Caco-2 (cell line): ENCODE data around the gene EVA1A. TPM values are rescaled to one million over a fixed set of nuclear protein-coding genes. Genes with fewer than 3 reads are reported as not detected.
"Not testable (repeated sequence)": the region's sequence is repeated elsewhere in the genome, so short reads cannot be mapped to it uniquely, and the experiment has no call there.

Experiments used
- BruUV-seq: library from RNA; stranded (reverse); fragments of 400-500 nt; replicated peaks from 2 replicates; lab custom pipeline; 2021; lab: Mats Ljungman, UMichigan
- CTCF ChIA-PET: fragments of 300-600 bp; sonication (Branson Sonifier 250); formaldehyde crosslinking; loops from one replicate; lab custom pipeline; 2022; ENCODE audit warnings: antibody characterized with exemption; lab: Charles Lee
- POLR2A ChIA-PET: fragments of 300-600 bp; sonication (Branson Sonifier 250); formaldehyde crosslinking; loops from one replicate; lab custom pipeline; 2022; ENCODE audit warnings: antibody characterized with exemption; lab: Charles Lee
- DNase-seq, 2 experiments: peaks; one replicate each; pipeline versions ENCODE4 v3.0.0 to v3.0.0-alpha.2; 2020 to 2022
- H3K27me3 ChIP-seq: replicated peaks from 2 replicates; pipeline ENCODE4 v1.6.0; 2011; ENCODE audit warnings: low read length; ENCODE audit not compliant: control insufficient read depth, insufficient read depth
- H3K36me3 ChIP-seq: 2 replicates; pipeline ENCODE4 v1.5.1; 2011; ENCODE audit warnings: low read length; ENCODE audit not compliant: control insufficient read depth, insufficient read depth
- H3K4me1 ChIP-seq: fragments of 250-450 bp; sonication (Bioruptor Pico); 2 replicates; pipeline ENCODE4 v1.5.1; 2020; ENCODE audit warnings: mild to moderate bottlenecking
- H3K4me3 ChIP-seq: 2 replicates; pipeline ENCODE4 v1.5.1; 2011; ENCODE audit warnings: low read depth, mild to moderate bottlenecking, control low read depth, low read length
- H3K9me3 ChIP-seq: fragments of 250-450 bp; sonication (Bioruptor Pico); 2 replicates; pipeline ENCODE4 v1.5.1; 2020; ENCODE audit warnings: mild to moderate bottlenecking, moderate library complexity
- H3K27ac Mint-ChIP-seq: one replicate; pipeline ENCODE4 v1.8.0; 2022; ENCODE audit warnings: mixed read lengths; ENCODE audit not compliant: unreplicated experiment
- H3K27me3 Mint-ChIP-seq: one replicate; pipeline ENCODE4 v1.8.0; 2022; ENCODE audit warnings: mixed read lengths; ENCODE audit not compliant: insufficient read depth, unreplicated experiment
- H3K36me3 Mint-ChIP-seq: one replicate; pipeline ENCODE4 v1.8.0; 2022; ENCODE audit warnings: mild to moderate bottlenecking, mixed read lengths; ENCODE audit not compliant: insufficient read depth, unreplicated experiment
- H3K4me1 Mint-ChIP-seq: one replicate; pipeline ENCODE4 v1.8.0; 2022; ENCODE audit warnings: low read depth, mixed read lengths; ENCODE audit not compliant: unreplicated experiment
- H3K4me3 Mint-ChIP-seq: one replicate; pipeline ENCODE4 v1.8.0; 2022; ENCODE audit warnings: mild to moderate bottlenecking, moderate library complexity, mixed read lengths; ENCODE audit not compliant: unreplicated experiment
- H3K9me3 Mint-ChIP-seq: one replicate; pipeline ENCODE4 v1.8.0; 2022; ENCODE audit warnings: mixed read lengths; ENCODE audit not compliant: unreplicated experiment
- intact Hi-C: fragments of 100-400 bp; cut with micrococcal nuclease; formaldehyde crosslinking; loops from one replicate; pipeline ENCODE4 v1.10.0; 2022; ENCODE audit not compliant: unreplicated experiment
- total RNA-seq: library from RNA; stranded (reverse); gene quantifications from 2 replicates; pipeline ENCODE4 v1.2.3, GENCODE V29; 2022
- TF ChIP-seq, protein P1 (sequence below), 2 experiments: fragments of 200-600 bp in 1 of 2; IDR thresholded peaks; 1 replicate in 1 of 2; 2 replicates in 1 of 2; pipeline versions ENCODE4 v1.5.1 to v1.8.0; 2011 to 2022; ENCODE audit warnings: antibody characterized with exemption in 1 of 2, control low read depth in 1 of 2, inconsistent platforms in 1 of 2, low read depth in 1 of 2, low read length in 1 of 2, mild to moderate bottlenecking in 1 of 2, moderate library complexity in 1 of 2; ENCODE audit not compliant: insufficient read depth in 1 of 2, severe bottlenecking in 1 of 2, unreplicated experiment in 1 of 2

The EVA1A gene
- total RNA-seq, 1 experiment from 2014 or later: 0.25 TPM

DNA sequence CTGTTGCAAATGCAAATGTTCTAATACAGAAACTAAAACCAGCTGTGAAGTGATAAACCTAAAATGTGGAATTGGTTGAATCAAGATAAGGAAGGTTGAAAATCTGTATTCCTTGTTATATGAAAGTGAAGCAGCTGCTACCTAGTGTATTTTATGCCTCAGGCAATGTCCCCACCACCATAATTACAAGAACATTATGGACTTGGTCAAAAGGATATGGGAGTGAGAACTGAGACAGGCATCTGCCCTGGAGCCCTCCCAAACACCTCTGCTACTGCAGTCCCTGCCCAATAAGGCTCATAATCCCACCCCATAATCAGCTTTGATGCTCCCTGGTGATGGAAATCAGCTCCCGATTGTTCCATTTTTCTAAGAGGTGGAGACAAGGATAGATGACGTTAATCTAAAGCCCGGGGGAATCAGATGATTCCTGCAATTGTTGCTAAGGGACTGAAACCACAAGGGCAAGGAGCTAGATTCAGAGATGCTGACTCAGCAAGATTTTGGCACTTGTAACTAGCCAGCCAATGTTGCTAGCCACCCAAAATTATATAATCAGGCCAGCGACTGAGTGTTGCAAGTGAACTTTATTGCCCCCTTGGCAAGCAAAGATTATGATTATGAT is 69.5 kb downstream of the EVA1A start:
- ChIA-PET CTCF (no interaction called here), POLR2A (no interaction called here)
- Mint-ChIP-seq H3K27ac (no peak overlapping the region), H3K4me3 (no peak overlapping the region), H3K36me3 (no peaks in the 10 kb centered on the region), H3K4me1 (no peaks in the 10 kb centered on the region), H3K27me3 (peaks cover 11% of the 10 kb centered on the region), H3K9me3 (no peaks in the 10 kb centered on the region)
- no peaks in the 10 kb centered on the region for H3K36me3 ChIP-seq
- TF ChIP-seq, protein P1, sequence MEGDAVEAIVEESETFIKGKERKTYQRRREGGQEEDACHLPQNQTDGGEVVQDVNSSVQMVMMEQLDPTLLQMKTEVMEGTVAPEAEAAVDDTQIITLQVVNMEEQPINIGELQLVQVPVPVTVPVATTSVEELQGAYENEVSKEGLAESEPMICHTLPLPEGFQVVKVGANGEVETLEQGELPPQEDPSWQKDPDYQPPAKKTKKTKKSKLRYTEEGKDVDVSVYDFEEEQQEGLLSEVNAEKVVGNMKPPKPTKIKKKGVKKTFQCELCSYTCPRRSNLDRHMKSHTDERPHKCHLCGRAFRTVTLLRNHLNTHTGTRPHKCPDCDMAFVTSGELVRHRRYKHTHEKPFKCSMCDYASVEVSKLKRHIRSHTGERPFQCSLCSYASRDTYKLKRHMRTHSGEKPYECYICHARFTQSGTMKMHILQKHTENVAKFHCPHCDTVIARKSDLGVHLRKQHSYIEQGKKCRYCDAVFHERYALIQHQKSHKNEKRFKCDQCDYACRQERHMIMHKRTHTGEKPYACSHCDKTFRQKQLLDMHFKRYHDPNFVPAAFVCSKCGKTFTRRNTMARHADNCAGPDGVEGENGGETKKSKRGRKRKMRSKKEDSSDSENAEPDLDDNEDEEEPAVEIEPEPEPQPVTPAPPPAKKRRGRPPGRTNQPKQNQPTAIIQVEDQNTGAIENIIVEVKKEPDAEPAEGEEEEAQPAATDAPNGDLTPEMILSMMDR (IDR thresholded peaks at IDR 0.05; ENCODE audit: insufficient read depth in 1 of 2, low read depth in 1 of 2, low read length in 1 of 2, severe bottlenecking in 1 of 2, unreplicated experiment in 1 of 2): no peak
- no peaks in the 10 kb centered on the region for H3K4me1 ChIP-seq
- no peak for DNase-seq
- BruUV-seq: no TSS peak
- no peak overlapping the region for H3K4me3 ChIP-seq
- no peaks in the 10 kb centered on the region for H3K27me3 ChIP-seq
- intact Hi-C loops: no loop called here
- H3K9me3 ChIP-seq: no peaks in the 10 kb centered on the region

DNA sequence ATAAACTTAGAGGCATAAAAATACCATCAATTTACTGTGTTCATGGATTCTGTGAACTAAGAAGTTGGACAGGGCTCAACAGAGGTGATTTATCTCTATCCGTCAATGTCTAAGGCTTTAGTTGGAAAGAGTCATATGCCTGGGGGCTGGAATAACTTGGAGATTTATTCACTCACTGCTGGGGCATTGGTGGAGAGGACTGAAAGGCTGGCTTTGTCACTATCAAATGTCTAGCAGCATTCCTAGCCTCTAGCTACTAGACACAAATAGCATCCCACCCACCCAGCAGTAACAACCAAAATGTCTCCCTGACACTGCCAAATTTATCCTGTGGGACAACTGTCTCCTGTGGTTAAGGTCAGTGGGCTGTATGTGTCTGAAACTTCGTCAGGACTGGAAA is 71.0 kb downstream of the EVA1A start:
- no peak overlapping the region for H3K27ac Mint-ChIP-seq
- no peak overlapping the region for H3K4me3 ChIP-seq
- H3K4me1 ChIP-seq: no peaks in the 10 kb centered on the region
- H3K9me3 ChIP-seq: no peaks in the 10 kb centered on the region
- intact Hi-C loops: no loop called here
- H3K4me3 Mint-ChIP-seq: no peak overlapping the region
- no peaks in the 10 kb centered on the region for H3K36me3 Mint-ChIP-seq
- POLR2A ChIA-PET: no interaction called here
- DNase-seq: no peak
- peaks cover 17% of the 10 kb centered on the region for H3K27me3 Mint-ChIP-seq
- no TSS peak for BruUV-seq
- TF ChIP-seq, protein P1 (IDR thresholded peaks at IDR 0.05; ENCODE audit: insufficient read depth in 1 of 2, low read depth in 1 of 2, low read length in 1 of 2, severe bottlenecking in 1 of 2, unreplicated experiment in 1 of 2): no peak
- CTCF ChIA-PET: no interaction called here
- H3K4me1 Mint-ChIP-seq: no peaks in the 10 kb centered on the region
- H3K36me3 ChIP-seq: no peaks in the 10 kb centered on the region
- no peaks in the 10 kb centered on the region for H3K9me3 Mint-ChIP-seq
- no peaks in the 10 kb centered on the region for H3K27me3 ChIP-seq

GRCh38 chr2:75488157-75488556 is 72.6 kb downstream of the EVA1A start:
- Mint-ChIP-seq H3K27me3 (peaks cover 17% of the 10 kb centered on the region), H3K36me3 (no peaks in the 10 kb centered on the region), H3K4me3 (no peak overlapping the region), H3K4me1 (no peaks in the 10 kb centered on the region), H3K27ac (no peak overlapping the region), H3K9me3 (no peaks in the 10 kb centered on the region)
- ChIA-PET CTCF (no interaction called here), POLR2A (no interaction called here)
- Histone ChIP-seq H3K27me3 (no peaks in the 10 kb centered on the region), H3K4me3 (no peak overlapping the region), H3K4me1 (no peaks in the 10 kb centered on the region), H3K9me3 (no peaks in the 10 kb centered on the region), H3K36me3 (no peaks in the 10 kb centered on the region)
- intact Hi-C loops: no loop called here
- no peak for DNase-seq
- no TSS peak for BruUV-seq
- TF ChIP-seq, protein P1 (IDR thresholded peaks at IDR 0.05; ENCODE audit: insufficient read depth in 1 of 2, low read depth in 1 of 2, low read length in 1 of 2, severe bottlenecking in 1 of 2, unreplicated experiment in 1 of 2): no peak

DNA sequence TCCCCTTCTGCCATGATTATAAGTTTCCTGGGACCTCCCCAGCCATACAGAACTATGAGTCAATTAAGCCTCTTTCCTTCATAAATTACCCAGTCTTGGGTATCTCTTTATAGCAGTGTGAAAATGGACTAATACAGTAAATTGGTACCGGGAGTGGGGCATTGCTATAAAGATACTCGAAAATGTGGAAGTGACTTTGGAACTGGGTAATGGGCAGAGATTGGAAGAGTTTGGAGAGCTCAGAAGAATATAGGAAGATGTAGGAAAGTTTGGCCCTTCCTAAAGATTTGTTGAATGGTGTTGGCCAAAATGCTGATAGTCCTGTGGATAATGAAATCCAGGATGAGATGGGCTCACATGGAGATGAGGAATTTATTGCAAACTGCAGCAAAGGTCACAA is 74.0 kb downstream of the EVA1A start:
- DNase-seq, H3K36me3 Mint-ChIP-seq, H3K4me3 Mint-ChIP-seq, BruUV-seq, H3K36me3 ChIP-seq, H3K4me1 Mint-ChIP-seq, H3K9me3 Mint-ChIP-seq, H3K4me3 ChIP-seq, H3K4me1 ChIP-seq, intact Hi-C loops, POLR2A ChIA-PET, H3K27ac Mint-ChIP-seq, H3K27me3 ChIP-seq, H3K9me3 ChIP-seq, CTCF ChIA-PET: not testable (repeated sequence)
- H3K27me3 Mint-ChIP-seq: peaks cover 17% of the 10 kb centered on the region
